A204.1 (cell line): Measurements from ENCODE around the gene COL19A1.
"Not testable (repeated sequence)": the region's sequence is repeated elsewhere in the genome, so short reads cannot be mapped to it uniquely, and the experiment has no call there.

Source experiments
- FAIRE-seq: peaks from 2 replicates; lab custom pipeline; 2012; peaks lifted over from hg19 to GRCh38; lab: Jason Lieb, UNC

COL19A1 gene

DNA sequence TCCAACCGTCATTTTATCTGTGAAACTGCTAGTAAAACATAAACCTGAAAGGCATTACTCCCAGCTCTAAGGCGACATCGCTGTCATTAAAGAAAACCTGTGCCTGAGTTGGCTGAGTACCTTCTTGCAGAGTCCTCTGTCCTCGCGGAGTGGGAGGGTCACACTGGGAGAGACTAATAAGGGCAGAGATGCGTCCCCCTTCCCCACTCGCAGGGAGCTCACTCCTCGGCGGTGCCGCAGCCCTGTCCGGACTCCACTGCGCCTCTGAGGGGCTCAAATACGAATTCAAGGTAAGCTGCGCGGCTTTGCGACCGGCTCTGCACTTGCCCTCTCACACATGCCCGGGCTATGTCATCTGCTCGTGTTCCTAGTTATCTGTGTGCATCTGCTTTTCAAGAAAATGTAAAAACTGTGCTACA is at the start of gene COL19A1:
Gene COL19A1 (plus strand): TSS at position 206 of the 419 bp plus-strand sequence. CDS start 13,012 bp downstream, outside the sequence.
- no peak for FAIRE-seq

DNA sequence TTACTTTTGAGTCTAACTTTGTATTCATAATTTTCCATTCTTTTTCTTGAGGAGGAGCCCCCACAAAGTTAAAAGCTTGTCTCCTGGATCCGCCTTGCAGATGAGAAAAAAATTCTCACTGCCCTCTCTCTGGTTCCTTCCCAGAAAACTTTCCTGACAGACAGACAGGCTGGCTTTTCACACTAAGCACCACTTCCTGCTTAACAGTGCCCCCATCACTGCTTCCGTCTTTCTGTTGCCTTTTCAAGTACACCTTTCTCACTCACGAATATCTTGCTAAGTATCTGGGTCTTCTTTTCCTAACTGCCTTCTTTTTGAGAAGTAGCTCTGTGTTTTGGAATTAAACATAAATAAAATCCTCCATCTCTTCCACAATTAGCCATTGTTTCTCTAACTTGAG is 49.8 kb upstream of the COL19A1 start:
- FAIRE-seq = no peak

DNA sequence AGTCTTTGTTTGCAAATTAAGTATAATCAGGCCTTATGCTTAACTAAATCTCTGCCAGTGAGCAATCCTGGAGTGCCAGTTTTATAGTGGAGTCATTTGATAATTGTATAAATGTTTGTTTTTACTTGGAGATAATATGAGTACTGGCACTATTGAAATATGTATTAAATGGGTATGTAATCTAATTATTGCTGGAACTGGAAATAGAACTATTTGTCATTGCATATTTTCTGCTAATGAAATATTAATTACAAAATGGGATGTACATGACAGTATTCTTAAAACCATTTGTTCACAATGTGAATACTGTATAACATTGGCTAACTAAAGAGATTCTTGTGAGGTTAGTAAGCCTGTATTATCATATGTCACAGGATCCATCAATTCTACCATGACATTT is 49.0 kb upstream of the COL19A1 start:
- FAIRE-seq = no peak

DNA sequence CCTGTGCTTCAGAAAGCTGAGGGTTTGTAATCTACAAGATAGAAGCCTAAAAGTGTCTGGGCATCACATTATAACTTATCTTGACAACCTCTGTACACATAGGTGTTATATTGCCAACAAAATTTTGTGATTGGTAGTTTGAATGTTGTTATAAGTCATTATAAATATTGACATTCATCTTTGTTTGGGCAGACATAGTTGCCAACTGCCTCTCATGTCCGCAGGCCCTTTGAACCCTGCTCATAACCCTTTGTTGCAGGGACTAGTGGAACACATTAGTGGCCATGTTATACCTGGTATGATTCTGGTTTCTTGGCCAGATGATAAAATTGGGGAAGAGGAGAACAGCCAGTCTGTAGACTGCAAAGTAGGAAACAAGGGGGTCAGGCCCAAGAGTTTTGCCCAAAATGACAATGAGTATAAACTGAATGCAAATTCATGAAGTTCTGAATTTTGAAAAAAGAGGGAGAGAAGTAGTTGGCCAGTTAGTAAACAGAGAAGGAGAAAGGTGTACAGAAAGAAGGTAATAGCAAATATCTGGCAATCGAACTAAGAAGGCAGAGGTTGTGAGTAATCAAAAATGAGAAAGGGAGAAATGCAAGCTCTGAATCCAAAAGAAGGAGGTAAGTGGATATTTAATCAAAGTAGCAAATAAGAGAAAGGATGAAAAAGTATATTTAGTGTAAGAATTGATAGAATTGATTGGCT is 48.0 kb upstream of the COL19A1 start:
- FAIRE-seq = no peak

DNA sequence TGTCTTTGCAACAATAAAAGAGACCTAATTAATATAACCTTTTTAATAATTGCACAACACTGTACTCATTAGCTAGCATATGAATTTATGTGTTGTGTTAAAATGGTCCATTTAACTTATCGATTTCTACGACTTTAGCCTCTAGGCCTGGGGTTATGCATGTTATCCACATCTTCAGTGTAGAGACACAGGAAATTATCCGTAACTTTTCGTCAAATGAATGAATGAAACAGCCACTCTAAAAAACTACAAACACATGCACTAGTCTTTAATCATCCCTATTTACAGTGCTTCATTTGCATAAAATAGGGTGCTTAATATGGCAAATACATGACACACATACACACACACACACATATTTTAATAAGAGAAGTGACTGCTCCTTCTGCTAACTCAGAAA is 47.2 kb upstream of the COL19A1 start:
- FAIRE-seq = no peak

DNA sequence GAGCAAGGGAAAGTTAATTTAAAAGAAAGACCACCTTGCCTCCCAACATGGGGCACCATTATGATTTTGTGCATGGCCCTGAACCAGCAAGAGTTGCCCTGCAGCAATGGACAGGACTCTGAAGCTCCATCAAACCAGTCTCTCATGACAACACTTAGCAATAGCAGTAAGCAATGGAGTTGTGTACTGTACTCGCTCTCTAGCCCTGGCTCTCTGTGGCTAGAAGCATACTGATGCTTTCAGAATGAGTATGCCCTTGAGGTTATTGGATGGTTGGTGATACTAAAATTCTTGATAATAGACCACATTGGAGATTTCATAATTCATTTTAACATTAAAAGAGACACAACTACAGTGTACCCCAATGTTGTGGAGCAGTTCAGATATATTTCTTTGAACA is 46.3 kb upstream of the COL19A1 start:
- no peak for FAIRE-seq

DNA sequence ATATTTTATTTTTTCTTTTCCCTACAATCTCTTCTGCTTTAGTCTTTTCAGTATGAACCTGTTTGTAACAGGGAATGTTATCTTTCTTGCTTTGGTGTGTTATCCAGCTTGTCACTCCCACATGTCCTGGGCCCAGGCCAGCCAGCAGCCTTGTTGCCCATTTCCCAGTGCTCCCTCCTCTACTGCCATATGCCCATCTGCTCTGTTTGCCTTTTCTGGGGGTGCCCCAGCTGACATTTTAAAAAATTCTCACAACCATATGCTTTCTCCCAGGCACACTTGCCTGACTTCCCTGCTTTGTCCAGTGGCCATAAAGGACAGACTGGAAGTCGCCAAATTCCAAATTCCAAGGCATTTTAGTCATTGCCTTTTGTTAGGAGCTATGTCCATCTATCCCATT is 45.9 kb upstream of the COL19A1 start:
- no peak for FAIRE-seq

DNA sequence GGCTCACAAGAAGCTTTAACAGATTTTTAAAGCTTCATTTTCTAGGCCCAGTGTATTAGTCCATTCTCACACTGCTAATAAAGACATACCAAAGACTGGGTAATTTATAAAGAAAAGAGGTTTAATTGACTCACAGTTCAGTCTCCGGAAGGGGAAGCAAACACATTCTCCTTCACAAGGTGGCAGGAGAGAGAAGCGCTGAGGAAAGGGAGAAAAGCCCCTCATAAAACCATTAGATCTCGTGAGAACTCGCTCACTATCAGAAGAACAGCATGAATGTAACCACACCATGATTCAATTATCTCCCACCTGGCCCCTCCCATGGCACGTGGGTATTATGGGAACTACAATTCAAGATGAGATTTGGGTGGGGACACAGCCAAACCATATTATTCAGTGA is 42.0 kb upstream of the COL19A1 start:
- not testable (repeated sequence) for FAIRE-seq

DNA sequence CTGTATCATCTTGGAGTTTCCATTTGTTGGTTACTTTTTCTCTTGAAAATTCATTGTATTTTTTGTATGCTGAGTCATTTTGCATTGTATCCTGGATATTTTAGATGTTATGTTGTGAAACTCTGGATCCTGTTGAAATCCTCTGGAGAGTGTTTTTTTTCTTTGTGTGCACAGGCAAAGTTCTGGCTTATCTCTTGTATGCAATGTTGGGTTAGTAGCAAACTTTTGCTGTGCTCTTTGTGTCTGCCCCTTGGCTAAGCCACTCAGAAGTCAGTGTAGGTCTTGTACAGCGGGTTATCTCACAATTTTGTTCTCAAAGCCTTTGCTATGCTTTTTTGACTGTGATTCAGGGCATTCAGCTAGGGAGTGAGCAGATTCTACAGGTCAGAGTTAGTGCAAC is 40.5 kb upstream of the COL19A1 start:
- FAIRE-seq = no peak

DNA sequence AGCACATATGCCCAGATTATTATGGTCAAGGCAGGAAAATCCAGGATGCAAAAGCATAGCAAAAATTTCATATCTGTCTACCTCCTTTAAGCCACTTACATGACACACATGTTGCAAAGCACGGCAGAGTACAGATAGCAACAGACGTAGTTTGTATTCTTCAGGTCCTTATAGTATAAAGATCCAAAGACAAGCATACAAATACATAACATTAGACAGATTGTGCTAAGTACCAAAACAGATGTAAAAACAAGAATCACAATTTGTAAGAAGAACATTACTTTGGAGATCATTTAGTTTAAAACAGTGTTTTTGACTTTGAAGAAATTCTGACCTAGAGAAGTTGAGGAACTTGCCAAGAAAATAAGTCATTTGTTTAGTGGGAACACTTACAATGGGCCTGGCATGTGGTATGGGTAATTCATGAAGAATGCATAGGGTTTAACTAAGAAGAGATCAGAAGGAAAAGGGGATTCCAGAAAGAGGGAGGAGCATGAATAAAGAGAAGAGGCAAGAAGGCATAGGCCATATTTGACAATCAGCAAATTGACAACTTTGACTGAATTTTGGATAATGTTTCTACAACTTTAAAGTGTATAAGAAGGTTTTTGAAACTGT is 39.0 kb upstream of the COL19A1 start:
- FAIRE-seq = no peak

DNA sequence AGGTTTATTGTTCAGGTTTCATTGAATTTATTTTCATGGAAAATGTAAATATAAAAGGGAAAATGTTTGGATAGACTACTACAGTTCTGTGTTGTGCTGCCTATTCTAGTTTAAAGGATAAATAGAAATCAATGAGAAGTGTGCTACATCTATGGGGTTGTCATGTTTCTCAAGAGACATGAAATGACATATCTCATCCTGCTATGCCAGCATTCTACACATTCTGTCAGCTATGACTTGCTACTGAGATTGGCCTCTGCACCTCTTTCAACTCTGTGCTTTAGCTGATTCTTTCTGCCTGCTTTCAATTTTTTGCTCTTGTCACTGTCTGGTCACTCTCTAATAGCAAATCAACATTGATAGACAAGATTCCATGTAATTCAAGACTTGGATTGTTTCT is 33.8 kb upstream of the COL19A1 start:
- no peak for FAIRE-seq

DNA sequence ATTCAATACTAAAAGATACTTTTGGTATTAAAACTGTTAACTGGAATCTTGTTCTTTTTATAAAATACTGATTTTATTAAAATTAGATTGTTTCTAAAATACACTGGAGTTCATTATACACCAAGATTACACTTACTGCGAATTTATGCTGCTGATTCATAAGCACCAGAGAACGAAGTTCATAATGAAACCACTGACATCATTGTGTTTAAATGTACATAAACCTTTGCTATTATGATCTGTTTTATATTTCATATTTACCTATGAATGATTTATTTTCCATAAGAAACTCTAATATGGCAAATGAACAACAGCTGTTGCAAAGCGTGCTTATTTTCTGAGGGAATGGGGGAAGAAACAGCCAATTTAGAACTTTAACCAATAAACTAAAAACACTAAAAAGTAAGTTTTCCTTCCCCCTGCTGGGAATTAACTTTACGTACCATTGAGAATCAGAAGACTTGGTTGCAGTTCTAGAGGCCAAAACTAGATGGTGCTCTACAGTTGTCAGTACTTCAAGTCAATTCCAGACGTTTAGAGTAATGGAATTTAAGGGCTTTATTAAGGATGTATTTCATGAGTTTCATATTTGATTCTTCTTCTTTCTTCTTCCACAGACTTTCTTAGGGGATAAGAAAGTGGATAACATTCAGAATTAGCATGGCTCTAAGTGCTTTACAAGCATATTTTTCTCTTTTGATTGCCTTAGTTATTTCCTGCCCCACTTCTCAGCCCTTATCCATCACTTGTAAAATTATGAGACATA is 30.8 kb upstream of the COL19A1 start:
- peak; percentile 96 for FAIRE-seq

DNA sequence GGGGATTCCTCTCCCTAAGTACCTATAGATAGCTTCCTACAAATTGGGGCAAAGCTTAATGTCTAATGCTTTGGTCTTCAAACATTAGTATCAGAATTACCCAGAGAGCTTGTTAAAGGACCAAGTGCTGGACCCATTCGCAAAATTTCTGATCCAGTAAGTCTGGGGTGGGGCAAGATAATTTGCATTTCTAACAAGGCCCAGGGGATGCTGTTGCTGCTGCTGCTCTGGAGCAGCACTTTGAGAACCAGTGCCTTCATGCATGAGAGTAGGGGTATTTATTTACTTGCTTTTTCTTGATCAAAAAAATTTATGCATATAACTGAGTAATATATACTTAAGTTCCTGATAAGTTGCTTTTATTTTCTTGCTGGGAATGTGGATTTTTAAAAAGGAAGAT is 24.5 kb upstream of the COL19A1 start:
- no peak for FAIRE-seq

DNA sequence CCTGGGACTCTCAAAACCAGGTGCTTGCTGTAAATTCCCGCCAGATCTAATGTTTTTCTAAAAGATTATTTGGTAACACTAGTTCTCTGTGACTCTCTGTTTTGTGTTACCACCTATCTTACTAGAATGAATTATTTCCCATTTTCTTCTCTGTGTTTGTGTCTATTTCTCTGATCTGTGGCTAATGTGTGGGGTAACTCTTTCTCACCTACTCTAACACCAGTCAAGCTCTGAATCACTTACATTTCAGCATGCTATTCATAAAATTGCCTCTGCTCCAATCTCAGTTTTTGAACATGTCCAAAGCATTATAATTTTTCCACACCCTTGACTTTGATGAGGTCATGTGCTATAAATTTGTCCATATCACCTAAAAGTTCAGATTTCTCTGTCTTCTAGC is 23.2 kb upstream of the COL19A1 start:
- no peak for FAIRE-seq

DNA sequence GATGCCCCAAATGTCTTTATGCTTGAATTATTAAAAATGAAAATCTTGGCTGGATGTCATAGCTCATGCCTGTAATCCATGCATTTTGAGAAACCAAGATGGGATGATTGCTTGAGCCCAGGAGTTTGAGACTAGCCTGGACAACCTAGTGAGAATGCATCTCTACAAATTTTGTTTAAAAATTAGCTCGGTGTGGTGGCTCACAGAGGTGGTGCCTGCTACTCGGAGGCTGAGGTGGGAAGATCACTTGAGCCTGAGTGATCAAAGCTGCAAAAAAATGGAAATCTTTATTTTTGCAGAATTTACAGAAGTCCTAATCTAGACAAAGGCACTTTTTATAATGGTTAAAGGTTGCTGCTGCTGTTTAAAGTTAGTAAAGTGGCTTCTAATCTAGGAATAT is 20.0 kb upstream of the COL19A1 start:
- no peak for FAIRE-seq

DNA sequence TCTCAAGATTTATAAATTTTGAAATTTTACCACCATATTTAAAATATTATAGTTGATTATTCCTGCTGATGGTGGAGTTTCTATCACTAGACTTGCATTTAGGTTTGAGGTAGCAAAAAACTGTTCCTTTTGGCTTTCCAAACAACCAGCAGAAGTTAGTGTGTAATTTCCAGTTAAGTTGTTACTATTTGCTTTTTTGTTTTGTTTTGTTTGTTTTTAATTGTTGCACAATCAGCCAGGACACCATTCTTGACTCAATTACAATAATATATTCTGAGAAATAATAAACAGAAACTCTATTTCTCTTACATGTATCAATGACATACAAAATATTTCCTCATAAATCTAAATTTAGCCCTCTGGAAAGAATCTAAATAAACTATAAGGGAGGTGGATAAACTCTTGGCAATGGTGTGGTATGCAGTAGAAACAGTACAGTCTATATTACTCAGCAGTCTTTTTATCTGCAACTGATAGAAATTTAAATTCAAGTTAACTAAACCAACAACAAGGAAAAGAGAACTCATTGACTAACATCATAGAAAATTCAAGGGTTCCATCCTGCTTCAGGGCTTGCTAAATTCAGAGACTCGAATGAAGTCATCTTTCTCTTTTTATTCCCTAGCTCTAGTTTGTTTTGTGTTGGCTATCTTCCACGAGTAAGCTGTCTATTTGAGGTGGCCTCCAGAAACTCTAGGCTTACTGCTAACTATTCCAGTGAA is 19.4 kb upstream of the COL19A1 start:
- no peak for FAIRE-seq

DNA sequence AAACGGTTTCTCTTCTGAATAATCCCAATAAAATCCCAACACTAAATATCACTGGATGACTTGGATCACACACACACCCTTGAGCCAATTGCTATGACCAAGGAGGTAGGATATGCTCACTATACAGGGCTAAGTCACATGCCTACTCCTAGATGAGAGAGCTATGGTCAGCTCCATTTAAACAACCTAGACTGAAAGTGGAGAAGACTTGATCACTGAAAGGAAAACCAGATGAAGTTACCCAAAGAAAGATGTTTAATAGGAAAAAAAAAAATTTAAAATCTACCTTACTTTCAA is 18.9 kb upstream of the COL19A1 start:
- FAIRE-seq = no peak

DNA sequence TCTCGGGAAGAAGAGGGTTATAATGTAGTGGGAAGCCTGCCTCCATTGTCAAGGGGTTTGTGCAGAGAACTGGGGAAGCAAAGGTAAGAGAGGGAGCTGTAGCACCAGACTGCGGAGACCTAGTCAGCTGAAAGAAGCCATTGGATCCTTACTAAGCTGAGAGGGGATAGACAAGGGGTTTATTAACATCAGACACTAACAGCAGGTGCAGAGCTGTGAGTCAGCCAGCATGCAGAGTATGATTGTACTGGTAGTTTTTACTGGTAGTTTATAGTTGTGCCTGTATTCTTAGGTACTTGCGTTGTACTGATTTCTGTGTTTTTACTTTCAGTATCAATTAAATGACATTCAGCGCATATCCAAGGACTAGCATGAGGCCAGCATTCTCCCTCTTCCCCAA is 17.8 kb upstream of the COL19A1 start:
- FAIRE-seq = no peak

DNA sequence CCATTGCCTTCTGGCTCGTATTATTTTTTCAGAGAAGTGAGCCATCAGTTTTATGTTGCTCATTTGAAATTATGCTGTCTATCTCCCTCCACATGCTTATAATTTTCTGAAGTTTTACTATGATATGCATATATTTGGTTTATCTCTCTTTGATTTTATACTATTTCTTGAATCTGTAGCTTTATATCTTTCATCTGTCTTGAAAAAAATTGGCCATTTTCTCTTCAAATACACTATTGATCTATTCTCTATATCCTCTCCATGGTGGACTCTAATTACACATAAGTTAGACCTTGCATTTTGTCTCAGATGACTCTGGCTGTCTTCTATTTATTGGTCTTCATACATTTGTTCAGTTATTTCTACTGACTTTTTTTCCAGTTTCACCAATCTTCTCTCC is 13.7 kb upstream of the COL19A1 start:
- FAIRE-seq = no peak

DNA sequence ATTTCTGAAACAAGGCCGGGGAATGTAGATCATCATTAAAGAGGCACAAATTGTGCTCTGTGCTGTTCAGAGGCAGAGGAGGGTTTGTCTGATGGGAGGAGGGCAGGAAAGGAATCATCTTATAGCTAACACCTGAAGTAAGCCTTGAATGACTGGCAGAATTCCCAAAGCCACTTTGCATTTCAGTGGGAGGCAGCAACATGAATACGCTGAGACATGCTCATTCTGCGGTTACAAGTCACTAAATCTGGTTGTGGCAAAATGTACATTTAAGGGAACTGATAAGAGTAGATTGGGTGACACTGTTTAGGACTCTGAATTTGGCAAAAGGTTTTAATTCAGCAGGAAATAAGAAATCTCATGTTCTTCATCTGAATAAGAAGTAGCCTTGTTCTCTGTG is 4.4 kb upstream of the COL19A1 start:
- no peak for FAIRE-seq

DNA sequence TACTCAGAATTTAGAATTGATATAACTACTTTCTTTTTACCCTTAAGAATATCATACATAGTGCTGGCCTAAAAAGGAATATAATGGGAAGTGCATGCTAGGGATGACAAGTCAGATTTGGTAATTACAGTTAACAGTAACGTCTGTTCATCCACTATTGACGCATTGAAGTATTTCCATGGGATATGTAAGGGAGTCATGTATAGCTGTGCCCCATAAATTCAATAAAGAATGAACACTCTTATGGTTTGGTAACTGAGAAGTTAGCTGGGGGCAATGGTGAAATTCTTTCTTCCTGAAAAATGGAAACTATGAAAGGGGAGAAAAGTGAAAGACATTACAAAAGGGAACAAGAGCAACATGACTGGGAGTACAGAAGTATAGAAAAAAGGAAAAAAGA is 2.6 kb upstream of the COL19A1 start:
- FAIRE-seq = no peak

DNA sequence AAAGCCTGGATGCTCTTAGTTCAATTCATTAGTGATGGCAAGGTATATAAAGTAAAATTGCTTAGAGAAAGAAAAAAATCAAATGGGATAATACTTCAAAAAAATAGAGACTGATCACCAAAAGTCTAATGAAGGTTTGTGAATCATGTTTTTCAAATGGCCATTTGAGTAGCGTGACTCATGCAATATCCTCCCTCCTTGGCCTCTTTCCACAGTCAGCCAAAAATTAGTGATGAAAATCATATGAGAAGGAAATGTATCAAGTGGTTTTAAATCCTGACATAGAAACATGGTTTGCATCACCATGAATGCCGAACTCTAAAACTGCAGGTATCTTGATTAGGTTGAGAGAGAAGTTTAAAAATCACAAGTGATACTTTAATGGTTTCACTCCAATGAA is 1.2 kb upstream of the COL19A1 start:
- FAIRE-seq = no peak
